Suprapubic skin (tissue), 3 donors: ENCODE data around the gene ARF3.

ENCODE experiments used
- POLR2A ChIP-seq, 2 donors: fragments of 450-650 bp; IDR thresholded peaks; one replicate each; pipeline ENCODE4 v1.6.1; 2017; ENCODE audit warnings: antibody characterized with exemption in 2 of 2, mild to moderate bottlenecking in 2 of 2, moderate library complexity in 2 of 2
- TF ChIP-seq, protein P1 (sequence below), 2 donors: fragments of 200-600 bp in 1 of 2; fragments of 450-650 bp in 1 of 2; sonication (generic) in 1 of 2; IDR thresholded peaks; one replicate each; pipeline ENCODE4 v1.5.1; 2016 to 2019; ENCODE audit warnings: antibody characterized with exemption in 2 of 2, mild to moderate bottlenecking in 1 of 2, moderate library complexity in 1 of 2

DNA sequence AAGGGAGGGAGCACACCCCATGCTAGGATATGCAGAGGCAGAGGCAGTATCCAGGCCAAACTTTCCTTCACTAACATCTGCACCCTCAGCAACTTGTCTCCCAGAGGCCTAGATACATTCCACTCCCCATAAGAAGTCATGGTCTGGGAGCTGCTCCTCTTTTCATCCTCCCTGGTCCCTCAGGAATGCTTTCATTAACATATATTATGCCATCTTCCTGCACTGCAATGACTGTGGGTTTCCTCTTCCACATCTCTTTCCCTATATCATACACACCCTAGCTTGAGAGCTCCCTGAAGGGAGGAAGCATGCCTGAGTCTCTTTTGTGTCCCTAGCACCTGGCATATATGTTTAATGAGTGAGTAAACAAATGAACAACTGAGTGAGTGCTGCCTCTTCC, 33.3 kb upstream of the ARF3 start:
- TF ChIP-seq, protein P1, sequence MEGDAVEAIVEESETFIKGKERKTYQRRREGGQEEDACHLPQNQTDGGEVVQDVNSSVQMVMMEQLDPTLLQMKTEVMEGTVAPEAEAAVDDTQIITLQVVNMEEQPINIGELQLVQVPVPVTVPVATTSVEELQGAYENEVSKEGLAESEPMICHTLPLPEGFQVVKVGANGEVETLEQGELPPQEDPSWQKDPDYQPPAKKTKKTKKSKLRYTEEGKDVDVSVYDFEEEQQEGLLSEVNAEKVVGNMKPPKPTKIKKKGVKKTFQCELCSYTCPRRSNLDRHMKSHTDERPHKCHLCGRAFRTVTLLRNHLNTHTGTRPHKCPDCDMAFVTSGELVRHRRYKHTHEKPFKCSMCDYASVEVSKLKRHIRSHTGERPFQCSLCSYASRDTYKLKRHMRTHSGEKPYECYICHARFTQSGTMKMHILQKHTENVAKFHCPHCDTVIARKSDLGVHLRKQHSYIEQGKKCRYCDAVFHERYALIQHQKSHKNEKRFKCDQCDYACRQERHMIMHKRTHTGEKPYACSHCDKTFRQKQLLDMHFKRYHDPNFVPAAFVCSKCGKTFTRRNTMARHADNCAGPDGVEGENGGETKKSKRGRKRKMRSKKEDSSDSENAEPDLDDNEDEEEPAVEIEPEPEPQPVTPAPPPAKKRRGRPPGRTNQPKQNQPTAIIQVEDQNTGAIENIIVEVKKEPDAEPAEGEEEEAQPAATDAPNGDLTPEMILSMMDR (IDR thresholded peaks at IDR 0.05), result no peak
- no peak for TF ChIP-seq POLR2A (IDR thresholded peaks at IDR 0.05)
